Stimulated activated CD4-positive, alpha-beta T cell treated with anti-CD3 and anti-CD28 coated beads, Interleukin-2, amount 100 ng/mL, for 4 hours (primary cell): ENCODE results near the gene ITGA4.

Experiments used
- DNase-seq: peaks from one replicate; pipeline ENCODE4 v3.0.0-alpha.2; 2020; ENCODE audit warnings: low read depth

Gene ITGA4

GRCh38 chr2:181516992-181517391 is 59.8 kb downstream of the ITGA4 start:
- DNase-seq = no peak

- no peak for DNase-seq
Measured at GRCh38 chr2:181517685-181518301, 60.6 kb downstream of the ITGA4 start.

- no peak for DNase-seq
Measured at GRCh38 chr2:181520253-181520652, 63.1 kb downstream of the ITGA4 start.

- DNase-seq = no peak
Measured at GRCh38 chr2:181523756-181524155, 66.6 kb downstream of the ITGA4 start.

- no peak for DNase-seq
Measured at GRCh38 chr2:181526014-181526413, 68.8 kb downstream of the ITGA4 start.

- DNase-seq = no peak
Measured at GRCh38 chr2:181527058-181527457, 69.9 kb downstream of the ITGA4 start.

GRCh38 chr2:181528441-181528840 is 71.3 kb downstream of the ITGA4 start:
- DNase-seq = no peak

GRCh38 chr2:181536730-181537129 is 79.5 kb downstream of the ITGA4 start:
- DNase-seq = no peak

GRCh38 chr2:181540421-181540820 is 83.2 kb downstream of the ITGA4 start:
- no peak for DNase-seq

GRCh38 chr2:181542170-181542569 is 85.0 kb downstream of the ITGA4 start:
- no peak for DNase-seq

GRCh38 chr2:181546086-181546485 is 88.9 kb downstream of the ITGA4 start:
- DNase-seq = no peak

GRCh38 chr2:181552808-181553207 is 95.6 kb downstream of the ITGA4 start:
- no peak for DNase-seq

- DNase-seq = no peak
Measured at GRCh38 chr2:181553244-181553643, 96.1 kb downstream of the ITGA4 start.

- no peak for DNase-seq
Measured at GRCh38 chr2:181554061-181554830, 97.1 kb downstream of the ITGA4 start.

- no peak for DNase-seq
Measured at GRCh38 chr2:181558371-181558770, 101.2 kb downstream of the ITGA4 start.

- DNase-seq = no peak
Measured at GRCh38 chr2:181563101-181563692, 106.0 kb downstream of the ITGA4 start.

GRCh38 chr2:181566334-181567032 is 109.3 kb downstream of the ITGA4 start:
- DNase-seq = no peak

- DNase-seq = no peak
Measured at GRCh38 chr2:181570059-181570458, 112.9 kb downstream of the ITGA4 start.

GRCh38 chr2:181570833-181571661 is 113.9 kb downstream of the ITGA4 start:
- DNase-seq = no peak

- no peak for DNase-seq
Measured at GRCh38 chr2:181573140-181573736, 116.1 kb downstream of the ITGA4 start.

GRCh38 chr2:181574321-181574720 is 117.1 kb downstream of the ITGA4 start:
- no peak for DNase-seq
